RKO (cell line): Measurements from ENCODE around the gene PIBF1.
"Not testable (repeated sequence)": the region's sequence is repeated elsewhere in the genome, so short reads cannot be mapped to it uniquely, and the experiment has no call there.

Experiments
- DNase-seq: peaks from one replicate; pipeline ENCODE4 v3.0.0-alpha.2; 2016; ENCODE audit warnings: low spot score

PIBF1 gene, protein sequence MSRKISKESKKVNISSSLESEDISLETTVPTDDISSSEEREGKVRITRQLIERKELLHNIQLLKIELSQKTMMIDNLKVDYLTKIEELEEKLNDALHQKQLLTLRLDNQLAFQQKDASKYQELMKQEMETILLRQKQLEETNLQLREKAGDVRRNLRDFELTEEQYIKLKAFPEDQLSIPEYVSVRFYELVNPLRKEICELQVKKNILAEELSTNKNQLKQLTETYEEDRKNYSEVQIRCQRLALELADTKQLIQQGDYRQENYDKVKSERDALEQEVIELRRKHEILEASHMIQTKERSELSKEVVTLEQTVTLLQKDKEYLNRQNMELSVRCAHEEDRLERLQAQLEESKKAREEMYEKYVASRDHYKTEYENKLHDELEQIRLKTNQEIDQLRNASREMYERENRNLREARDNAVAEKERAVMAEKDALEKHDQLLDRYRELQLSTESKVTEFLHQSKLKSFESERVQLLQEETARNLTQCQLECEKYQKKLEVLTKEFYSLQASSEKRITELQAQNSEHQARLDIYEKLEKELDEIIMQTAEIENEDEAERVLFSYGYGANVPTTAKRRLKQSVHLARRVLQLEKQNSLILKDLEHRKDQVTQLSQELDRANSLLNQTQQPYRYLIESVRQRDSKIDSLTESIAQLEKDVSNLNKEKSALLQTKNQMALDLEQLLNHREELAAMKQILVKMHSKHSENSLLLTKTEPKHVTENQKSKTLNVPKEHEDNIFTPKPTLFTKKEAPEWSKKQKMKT

DNA sequence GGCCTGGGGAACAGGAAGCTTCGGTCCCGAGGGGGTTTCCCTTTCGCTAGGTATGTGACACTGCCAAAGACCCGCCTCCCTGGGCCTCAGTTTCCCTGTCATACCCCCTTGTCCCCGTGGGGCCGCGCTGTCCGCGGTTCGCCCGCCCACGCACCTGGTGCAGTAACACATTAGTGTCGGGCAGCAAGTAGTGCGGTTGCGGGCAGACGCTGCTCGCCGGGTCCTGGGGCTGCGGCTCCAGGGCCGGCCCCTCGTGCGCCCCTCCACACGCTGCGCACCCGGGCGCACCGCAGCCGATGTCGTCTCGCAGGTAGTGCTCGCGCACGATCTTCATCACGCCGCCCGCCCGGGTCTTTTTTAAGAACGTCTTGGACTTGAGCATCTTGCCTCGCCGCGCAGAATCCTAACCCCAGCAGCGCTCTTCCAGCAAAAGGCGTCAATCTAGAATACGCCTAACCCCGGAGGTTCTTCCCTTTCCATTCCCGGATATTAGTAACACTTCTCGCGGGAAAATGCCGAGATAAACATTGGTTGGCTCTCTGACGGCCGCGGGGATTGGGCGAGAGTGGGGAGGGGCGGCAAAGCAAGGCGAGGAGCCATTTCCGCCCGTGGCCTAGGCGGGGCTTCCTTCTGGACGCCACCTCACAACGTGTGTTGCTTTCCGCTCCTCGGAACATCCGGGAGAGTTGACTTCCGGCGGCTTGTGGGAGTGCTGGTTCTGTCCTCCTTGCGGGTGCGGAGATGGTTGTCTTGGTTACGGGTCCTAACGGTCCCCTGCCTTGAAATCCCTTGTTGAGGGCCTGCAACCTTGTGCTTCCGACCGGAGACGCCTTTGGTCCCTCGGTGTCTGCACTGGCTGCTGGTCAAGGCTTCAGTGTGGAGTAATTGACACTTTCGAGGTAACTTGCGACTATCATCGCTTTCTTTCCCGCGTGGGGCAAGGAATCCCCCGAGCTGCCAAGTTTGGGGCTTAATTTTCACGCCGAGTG, at the start of gene PIBF1, which contains the start of gene DIS3:
Gene PIBF1, plus strand, starts transcription at position 683 of the 989 bp plus-strand sequence. CDS start 1,337 bp downstream, outside the sequence.
Gene DIS3, minus strand, starts transcription at position 450 of the 989 bp plus-strand sequence. Its CDS starts 68 bp downstream, at position 382.
- peak; percentile 98 for DNase-seq

DNA sequence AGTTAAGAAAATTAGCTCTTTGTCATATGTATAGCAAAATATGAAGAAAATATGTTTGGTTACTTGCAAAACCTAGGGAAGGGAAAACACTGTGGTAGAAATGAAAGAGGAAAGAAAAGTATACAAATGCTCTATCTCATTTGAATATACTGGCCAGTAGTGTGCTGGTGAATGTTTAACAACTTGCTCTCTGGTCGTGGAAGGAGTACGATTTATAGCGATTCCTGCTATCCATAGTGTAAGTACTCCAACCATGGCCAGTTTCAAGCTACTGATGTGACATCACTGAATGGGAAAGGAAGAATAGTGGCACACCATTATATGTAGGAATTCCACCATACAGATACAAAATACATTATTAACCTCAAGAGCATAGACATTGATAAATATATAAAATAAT, 44.9 kb upstream of the PIBF1 start:
- DNase-seq, result no peak

DNA sequence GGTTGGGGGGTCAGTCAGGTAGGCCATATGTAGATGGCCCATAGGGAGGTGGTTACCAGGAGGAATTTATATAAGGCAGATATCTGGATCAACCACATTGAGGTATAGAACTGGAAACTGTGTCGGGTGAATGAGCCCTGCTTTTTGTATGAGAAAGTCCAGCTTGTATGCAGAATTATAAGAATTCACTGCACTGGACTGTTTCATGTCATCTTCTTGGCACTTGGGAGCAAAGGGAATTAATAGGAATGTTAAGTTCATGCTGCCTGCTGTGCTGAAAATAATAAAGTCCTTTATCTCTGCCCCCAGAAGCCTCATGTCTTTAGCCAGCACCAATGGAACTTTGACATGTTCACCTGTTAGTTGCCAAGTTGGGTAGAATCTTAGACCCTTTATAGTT, 41.9 kb upstream of the PIBF1 start:
- no peak for DNase-seq

DNA sequence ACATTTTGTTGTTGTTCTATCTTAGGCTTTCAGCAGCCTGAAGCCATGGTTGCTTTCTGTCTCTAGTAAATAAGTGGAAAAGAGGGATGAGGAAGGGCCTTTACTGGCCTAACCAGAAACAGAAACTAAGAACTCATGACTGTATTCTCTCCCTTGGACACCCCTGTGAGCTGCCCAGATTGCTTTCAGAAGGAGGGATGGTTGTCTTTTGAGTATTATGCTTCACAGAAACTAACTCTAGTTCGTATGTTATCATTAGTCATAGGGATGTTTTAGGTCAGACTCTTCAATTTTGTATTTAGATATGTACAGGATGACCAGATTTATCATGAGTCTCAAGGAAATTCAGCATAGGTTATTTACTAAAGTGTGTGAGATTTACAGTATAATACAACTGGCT, 36.7 kb upstream of the PIBF1 start:
- no peak for DNase-seq

- no peak for DNase-seq
Observed at GRCh38 chr13:72751220-72751619, 30.7 kb upstream of the PIBF1 start.

- DNase-seq, result no peak
Observed at GRCh38 chr13:72754111-72754510, 27.8 kb upstream of the PIBF1 start.

DNA sequence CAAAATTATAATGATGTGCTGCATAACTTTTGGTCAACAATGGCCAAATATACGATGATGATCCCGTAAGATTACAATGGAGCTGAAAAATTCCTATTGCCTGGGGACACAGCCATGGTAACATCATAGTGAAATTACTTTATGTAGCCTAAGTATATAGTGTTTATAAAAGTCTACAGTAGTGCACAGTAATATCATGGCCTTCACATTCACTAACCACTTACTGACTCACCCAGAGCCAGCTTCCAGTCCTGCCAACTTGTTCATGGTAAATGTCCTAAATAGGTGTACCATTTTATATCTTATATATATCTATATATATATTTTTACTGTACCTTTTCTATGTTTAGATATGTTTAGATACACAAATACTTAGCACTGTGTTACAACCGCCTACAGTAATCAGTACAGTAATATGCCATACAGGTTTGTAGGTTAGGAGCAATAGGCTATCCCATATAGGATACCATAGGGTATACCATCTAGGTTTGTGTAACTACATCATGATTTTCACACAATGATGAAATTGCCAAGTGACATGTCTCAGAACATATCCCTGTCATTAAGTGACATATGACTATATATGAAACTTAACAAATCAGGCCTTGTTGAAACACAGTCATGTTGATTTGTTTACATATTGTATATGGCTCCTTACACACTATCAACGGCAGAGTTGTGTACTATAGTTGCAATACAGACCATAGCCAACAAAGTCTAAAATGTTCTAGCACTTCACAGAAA, 24.0 kb upstream of the PIBF1 start:
- peak; percentile 4 for DNase-seq

DNA sequence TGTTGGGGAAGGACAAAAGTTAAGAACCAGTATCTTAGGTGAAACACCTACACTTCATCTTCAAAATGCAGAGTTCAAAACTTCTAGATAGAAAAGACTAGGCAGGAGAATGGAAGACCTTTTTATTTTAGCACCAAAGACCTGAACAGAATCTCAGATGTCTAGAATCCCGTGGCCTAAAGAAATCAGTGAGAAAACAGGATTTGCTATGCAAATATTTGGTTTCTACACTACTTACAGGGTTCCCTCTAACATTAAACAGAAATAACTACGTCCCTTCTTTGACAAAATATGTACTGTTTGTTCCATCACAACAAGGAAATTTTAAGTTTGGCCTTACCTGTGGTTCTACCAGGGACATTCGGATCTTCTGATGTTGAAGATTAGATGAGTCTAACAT, 21.7 kb upstream of the PIBF1 start:
- no peak for DNase-seq

- no peak for DNase-seq
Observed at GRCh38 chr13:72763411-72763810, 18.5 kb upstream of the PIBF1 start.

DNA sequence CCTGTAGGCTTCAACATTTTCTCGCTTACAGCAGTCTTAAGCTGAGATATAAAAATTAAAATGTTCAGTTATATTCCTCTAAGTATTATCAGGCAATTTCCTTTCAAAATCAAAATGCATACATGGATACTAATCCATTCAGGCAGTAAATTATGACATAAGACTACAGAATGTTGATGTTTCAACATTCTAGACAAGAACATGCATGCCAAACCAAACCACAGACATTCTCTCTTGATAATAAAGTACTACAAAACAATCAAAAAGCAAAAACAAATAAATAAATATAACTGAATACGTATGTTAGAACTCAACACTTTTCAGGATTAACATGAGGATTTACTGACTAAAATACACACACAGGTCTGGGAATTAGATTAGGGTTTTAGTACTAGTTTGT, 7.9 kb upstream of the PIBF1 start:
- DNase-seq, result no peak

GRCh38 chr13:72782717-72783116, 784 bp downstream of the PIBF1 start:
- DNase-seq, result peak; percentile 30

GRCh38 chr13:72784679-72785078, 2.7 kb downstream of the PIBF1 start:
- DNase-seq, result not testable (repeated sequence)

- no peak for DNase-seq
Observed at GRCh38 chr13:72788831-72789230, 6.9 kb downstream of the PIBF1 start.

GRCh38 chr13:72792640-72793039, 10.7 kb downstream of the PIBF1 start:
- DNase-seq, result no peak

DNA sequence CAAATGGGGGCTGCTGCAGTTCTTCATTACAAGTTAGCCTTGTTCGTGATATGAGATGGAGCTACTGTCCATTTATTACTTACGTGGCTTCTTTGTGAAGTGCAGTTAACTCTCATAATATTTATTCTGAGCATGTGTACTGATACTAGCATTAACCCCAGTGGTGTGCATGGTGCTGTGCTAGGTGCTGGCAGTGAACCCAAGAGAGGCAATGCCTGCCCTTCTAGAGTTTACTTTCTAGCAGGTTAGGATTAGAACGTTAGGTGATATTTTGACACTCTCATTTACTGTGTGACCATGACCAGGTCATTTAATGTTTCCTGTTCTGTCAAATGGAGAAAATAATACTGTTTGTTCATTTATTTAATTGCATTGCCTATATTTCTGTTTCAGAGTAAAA, 16.9 kb downstream of the PIBF1 start:
- no peak for DNase-seq

DNA sequence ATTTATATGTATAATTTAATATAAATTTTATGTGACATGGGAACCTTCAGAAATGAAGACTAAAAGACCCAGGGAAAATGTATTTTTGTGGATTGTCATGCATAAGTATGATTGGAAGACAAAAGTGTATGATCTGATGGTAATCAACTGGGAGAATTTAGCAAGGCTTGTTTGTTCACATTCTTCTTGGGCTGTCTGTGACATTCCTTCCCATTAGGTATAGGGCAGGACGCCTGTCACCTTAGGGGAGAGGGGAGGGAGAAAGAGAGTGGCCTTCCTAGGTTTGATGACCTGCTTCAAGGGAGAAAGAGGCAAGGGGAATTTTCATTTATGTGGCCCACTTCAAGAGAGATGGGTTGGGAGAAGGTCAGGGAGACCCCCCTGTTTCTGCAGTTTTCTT, 22.4 kb downstream of the PIBF1 start:
- DNase-seq, result no peak

- no peak for DNase-seq
Observed at GRCh38 chr13:72805676-72806346, 23.9 kb downstream of the PIBF1 start.

DNA sequence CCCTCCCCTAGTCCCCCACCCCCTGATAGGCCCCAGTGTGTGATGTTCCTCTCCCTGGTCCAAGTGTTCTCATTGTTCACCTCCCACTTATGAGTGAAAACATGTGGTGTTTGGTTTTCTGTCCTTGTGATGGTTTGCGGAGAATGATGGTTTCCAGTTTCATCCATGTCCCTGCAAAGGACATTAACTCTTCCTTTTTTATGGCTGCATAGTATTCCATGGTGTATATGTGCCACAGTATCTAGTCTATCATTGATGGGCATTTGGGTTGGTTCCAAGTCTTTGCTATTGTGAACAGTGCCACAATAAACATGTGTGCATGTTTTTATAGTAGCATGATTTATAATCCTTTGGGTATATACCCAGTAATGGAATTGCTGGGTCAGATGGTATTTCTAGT, 24.6 kb downstream of the PIBF1 start:
- DNase-seq, result not testable (repeated sequence)

DNA sequence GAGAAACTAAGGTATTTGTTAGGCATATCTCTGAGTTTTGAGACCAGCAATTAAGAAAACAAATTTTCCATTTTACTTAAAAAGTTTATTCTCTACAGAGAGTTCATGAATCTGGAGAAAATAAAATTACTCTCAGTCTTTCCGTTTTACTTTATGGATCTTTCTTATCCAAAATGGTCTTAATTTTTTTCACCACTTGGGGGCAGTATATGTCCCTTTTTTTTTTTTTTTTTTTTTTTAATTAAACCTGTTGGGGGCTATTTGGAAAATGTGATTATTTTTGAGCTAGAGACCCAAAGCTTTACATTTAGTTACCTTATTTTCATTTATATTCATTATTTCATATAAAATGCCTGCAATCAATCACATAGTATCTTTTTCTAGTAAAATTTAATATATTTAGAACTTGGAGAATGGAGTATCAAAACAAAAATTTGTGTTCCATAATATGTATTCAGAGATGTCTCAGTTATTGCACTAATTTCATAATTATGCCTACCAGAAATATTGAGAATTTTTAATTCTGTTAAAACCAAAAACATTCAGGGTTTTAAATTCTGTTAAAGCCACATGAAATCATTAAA, 27.1 kb downstream of the PIBF1 start:
- DNase-seq, result peak; percentile 28

DNA sequence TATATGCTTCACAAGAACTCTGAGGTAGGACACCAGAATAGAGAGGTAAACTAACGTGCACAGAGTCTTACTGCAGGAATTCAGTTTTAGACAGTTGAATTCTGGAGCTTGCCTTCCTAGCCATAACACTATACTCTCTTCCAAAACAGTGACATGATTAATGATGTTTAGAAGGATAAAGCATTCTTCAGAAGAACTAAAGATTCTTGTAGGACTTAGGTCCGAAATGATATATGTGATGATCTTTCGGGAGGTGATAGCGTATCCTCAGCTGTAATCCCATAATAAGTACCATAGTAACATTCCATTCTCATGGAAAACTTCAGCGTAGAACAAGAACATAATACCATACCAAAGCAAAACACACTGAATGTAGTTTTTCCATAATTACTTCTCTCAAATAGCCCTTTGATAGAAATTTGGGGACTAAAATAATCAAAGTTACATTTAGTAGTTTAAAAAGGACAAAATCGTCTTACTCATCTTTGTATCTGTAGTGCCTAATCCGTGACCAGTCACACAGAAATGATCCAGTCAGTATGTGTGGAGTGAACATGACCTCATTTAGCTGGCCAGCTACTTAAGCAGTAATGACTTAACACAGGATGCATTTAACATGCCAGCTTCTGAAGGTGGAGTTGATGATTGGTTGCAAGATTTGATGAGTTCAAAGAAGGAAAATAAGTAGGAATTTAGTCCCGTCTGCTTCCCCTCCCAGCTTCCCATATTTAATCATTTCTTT, 38.4 kb downstream of the PIBF1 start:
- peak; percentile 72 for DNase-seq
